Liver (tissue), 9 donors: ENCODE results near the gene RBFOX1. TPM values are rescaled to one million over a fixed set of nuclear protein-coding genes. Genes with fewer than 3 reads are reported as not detected.

Experiments used
- DNase-seq: peaks from one replicate; pipeline ENCODE4 v3.0.0-alpha.2; 2017; ENCODE audit warnings: low spot score
- H3K27ac ChIP-seq, 2 donors: one replicate each; pipeline ENCODE4 v1.7.0; 2013; ENCODE audit warnings: inconsistent platforms in 2 of 2, low read length in 2 of 2, control low read depth in 1 of 2, low read depth in 1 of 2, mild to moderate bottlenecking in 1 of 2
- H3K27me3 ChIP-seq, 4 donors: one replicate each; pipeline versions ENCODE4 v1.6.1 to v1.7.0; 2013; ENCODE audit warnings: low read length in 3 of 4, inconsistent platforms in 1 of 4, mild to moderate bottlenecking in 1 of 4, moderate library complexity in 1 of 4; ENCODE audit not compliant: control insufficient read depth in 4 of 4, insufficient read depth in 4 of 4
- H3K36me3 ChIP-seq, 4 donors: one replicate each; pipeline versions ENCODE4 v1.6.1 to v1.7.0; 2013; ENCODE audit warnings: low read length in 3 of 4, mild to moderate bottlenecking in 3 of 4, low read depth in 1 of 4, moderate library complexity in 1 of 4; ENCODE audit not compliant: control insufficient read depth in 4 of 4, insufficient read depth in 3 of 4
- H3K4me1 ChIP-seq, 4 donors: one replicate each; pipeline versions ENCODE4 v1.6.1 to v1.7.0; 2013; ENCODE audit warnings: low read length in 3 of 4, mild to moderate bottlenecking in 3 of 4, moderate library complexity in 1 of 4; ENCODE audit not compliant: control insufficient read depth in 4 of 4, insufficient read depth in 4 of 4
- H3K4me3 ChIP-seq, 3 donors: one replicate each; pipeline versions ENCODE4 v1.6.1 to v1.7.0; 2013; ENCODE audit warnings: low read length in 3 of 3, control low read depth in 1 of 3, low read depth in 1 of 3, mild to moderate bottlenecking in 1 of 3
- H3K9ac ChIP-seq, 2 donors: one replicate each; pipeline ENCODE4 v1.7.0; 2013; ENCODE audit warnings: low read length in 2 of 2, mild to moderate bottlenecking in 2 of 2, moderate library complexity in 2 of 2, control low read depth in 1 of 2, low read depth in 1 of 2
- H3K9me3 ChIP-seq, 4 donors: one replicate each; pipeline versions ENCODE4 v1.6.1 to v1.7.0; 2013; ENCODE audit warnings: low read length in 3 of 4; ENCODE audit not compliant: control insufficient read depth in 4 of 4
- CTCF ChIP-seq: fragments of 150-350 bp; IDR thresholded peaks from 2 replicates; pipeline ENCODE4 v1.5.1; 2017; ENCODE audit warnings: improper control_type of control experiment, low read depth, low read length; ENCODE audit not compliant: missing input control
- EGR1 ChIP-seq, 2 donors: IDR thresholded peaks; 2 replicates each; pipeline ENCODE4 v1.6.1; 2016 to 2018; ENCODE audit warnings: antibody characterized with exemption in 2 of 2, low read depth in 2 of 2
- FOXA1 ChIP-seq: IDR thresholded peaks from 2 replicates; pipeline ENCODE4 v1.6.1; 2016; ENCODE audit warnings: antibody characterized with exemption
- FOXA2 ChIP-seq: IDR thresholded peaks from 2 replicates; pipeline ENCODE4 v1.6.1; 2016; ENCODE audit warnings: antibody characterized with exemption
- GABPA ChIP-seq, 2 donors: IDR thresholded peaks in 1 of 2; conservative IDR thresholded peaks in 1 of 2; 2 replicates each; pipeline ENCODE4 v1.6.1; 2016; ENCODE audit warnings: antibody characterized with exemption in 2 of 2, mild to moderate bottlenecking in 1 of 2, moderate library complexity in 1 of 2
- HNF4A ChIP-seq, 2 donors: conservative IDR thresholded peaks; 2 replicates each; pipeline ENCODE4 v1.6.1; 2016; ENCODE audit warnings: antibody characterized with exemption in 2 of 2, mild to moderate bottlenecking in 2 of 2
- HNF4G ChIP-seq: IDR thresholded peaks from 2 replicates; pipeline ENCODE4 v1.6.1; 2016; ENCODE audit warnings: antibody characterized with exemption
- JUND ChIP-seq, 2 donors: IDR thresholded peaks; 2 replicates each; pipeline ENCODE4 v1.6.1; 2016; ENCODE audit warnings: antibody characterized with exemption in 2 of 2
- MAX ChIP-seq: IDR thresholded peaks from 2 replicates; pipeline ENCODE4 v1.6.1; 2016; ENCODE audit warnings: antibody characterized with exemption
- NR2F2 ChIP-seq: IDR thresholded peaks from 2 replicates; pipeline ENCODE4 v1.6.1; 2016; ENCODE audit warnings: antibody characterized with exemption
- RAD21 ChIP-seq, 2 donors: IDR thresholded peaks; 2 replicates each; pipeline ENCODE4 v1.6.1; 2016; ENCODE audit warnings: antibody characterized with exemption in 2 of 2, mild to moderate bottlenecking in 2 of 2
- RXRA ChIP-seq, 2 donors: IDR thresholded peaks; 2 replicates each; pipeline ENCODE4 v1.6.1; 2017 to 2018; ENCODE audit warnings: antibody characterized with exemption in 2 of 2, mild to moderate bottlenecking in 1 of 2
- SP1 ChIP-seq: IDR thresholded peaks from 2 replicates; pipeline ENCODE4 v1.6.1; 2018; ENCODE audit warnings: antibody characterized with exemption, mild to moderate bottlenecking
- TAF1 ChIP-seq: conservative IDR thresholded peaks from 2 replicates; pipeline ENCODE4 v1.6.1; 2016; ENCODE audit warnings: antibody characterized with exemption, mild to moderate bottlenecking
- YY1 ChIP-seq: IDR thresholded peaks from 2 replicates; pipeline ENCODE4 v1.6.1; 2016; ENCODE audit warnings: antibody characterized with exemption, mild to moderate bottlenecking
- WGBS: extraction: QIAGEN DNeasy Blood & Tissue Kit; methylation state at CpG from one replicate; pipeline ENCODE4 v1.1.7; 2013; 5-methylcytosine and 5-hydroxymethylcytosine counted together
- polyA plus RNA-seq, 2 donors: library from polyadenylated mRNA; stranded (reverse) in 1 of 2; unstranded in 1 of 2; fragments of 200-250 nt in 1 of 2; fragments of >200 nt in 1 of 2; fragmentation: Nextera tagmentation in 1 of 2; extraction: Ambion mirVana in 1 of 2; gene quantifications; one replicate each; pipeline versions ENCODE4 v1.2.1 to v1.2.3, GENCODE V29; 2013 to 2015
- total RNA-seq, 2 donors: library from RNA; depleted of rRNA; stranded (reverse); fragments of >200 nt; gene quantifications; one replicate each; pipeline ENCODE4 v1.2.3, GENCODE V29; 2014
- TF ChIP-seq, protein P1 (sequence below): IDR thresholded peaks from 2 replicates; pipeline ENCODE4 v1.6.1; 2016; ENCODE audit warnings: antibody characterized with exemption
- donor health status: healthy.
- donor health status: healthy.
- donor health status: healthy.
- donor health status: healthy.
- donor health status: healthy.

The RBFOX1 gene
- total RNA-seq, result not detected
- polyA plus RNA-seq, result not detected

DNA sequence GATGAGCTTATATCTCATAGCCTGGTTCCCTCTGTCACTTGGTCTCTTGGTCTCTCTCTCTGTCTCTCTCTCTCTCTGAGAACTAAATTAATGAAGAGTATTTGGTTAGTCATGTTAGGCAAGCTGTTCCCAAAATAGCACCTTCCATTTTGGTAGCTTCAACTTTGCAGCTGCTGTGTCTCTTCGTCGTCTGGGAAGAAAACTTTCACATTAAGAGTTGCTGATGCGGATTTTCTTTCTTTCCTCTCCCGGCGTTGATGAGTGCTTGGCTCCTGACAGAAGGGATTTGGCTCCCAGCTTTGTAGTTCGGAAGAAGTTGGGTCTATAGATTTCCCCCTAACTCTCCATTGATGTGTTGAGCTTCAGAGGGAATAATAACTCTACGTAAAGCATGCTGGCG, at the start of gene RBFOX1:
Gene RBFOX1 (plus strand): TSS at position 235 of the 400 bp plus-strand sequence.
- H3K9me3 ChIP-seq, result no peaks in the 10 kb centered on the region

GRCh38 chr16:7284780-7285179, 47.9 kb upstream of the RBFOX1 start:
- TF ChIP-seq FOXA1, result no peak
- no peak for TF ChIP-seq EGR1 (IDR thresholded peaks at IDR 0.05; ENCODE audit: low read depth in 2 of 2)
- TF ChIP-seq SP1, result no peak
- no peak for TF ChIP-seq RXRA (IDR thresholded peaks at IDR 0.05)
- TF ChIP-seq NR2F2, result no peak
- no peak for TF ChIP-seq HNF4A (conservative IDR thresholded peaks at IDR 0.05)
- no peak for TF ChIP-seq GABPA (IDR thresholded peaks at IDR 0.05 in 1 of 2, conservative IDR thresholded peaks at IDR 0.05 in 1 of 2)
- no peak for TF ChIP-seq MAX
- TF ChIP-seq CTCF, result no peak
- H3K36me3 ChIP-seq, result no peaks in the 10 kb centered on the region
- WGBS, result 89% methylated on average over 4 of the region's 4 CpGs
- H3K27ac ChIP-seq, result no peak overlapping the region
- no peak overlapping the region for H3K9ac ChIP-seq
- H3K4me1 ChIP-seq, result no peaks in the 10 kb centered on the region
- peaks cover 0 to 1% (median 0%) of the 10 kb centered on the region in 4 donors for H3K9me3 ChIP-seq
- no peak for DNase-seq
- no peaks in the 10 kb centered on the region for H3K27me3 ChIP-seq
- no peak overlapping the region for H3K4me3 ChIP-seq

More for the DNA sequence above, at the start of gene RBFOX1:
- no peaks in the 10 kb centered on the region for H3K36me3 ChIP-seq
- no peak within 1 kb of the TSS for H3K4me3 ChIP-seq
- H3K9ac ChIP-seq, result no peak within 1 kb of the TSS
- H3K27ac ChIP-seq, result no peak within 1 kb of the TSS
- no peak for DNase-seq
- H3K4me1 ChIP-seq, result no peaks in the 10 kb centered on the region
- WGBS, result 74% methylated on average over 8 of the region's 8 CpGs
- TF ChIP-seq SP1 (no peak), HNF4A (conservative IDR thresholded peaks at IDR 0.05) (no peak), FOXA1 (no peak), YY1 (no peak), EGR1 (IDR thresholded peaks at IDR 0.05; ENCODE audit: low read depth in 2 of 2) (no peak), MAX (no peak), CTCF (no peak)
- peaks cover 0 to 4% (median 0%) of the 10 kb centered on the region in 4 donors for H3K27me3 ChIP-seq

GRCh38 chr16:7285520-7285919, 47.1 kb upstream of the RBFOX1 start:
- no peaks in the 10 kb centered on the region for H3K4me1 ChIP-seq
- 77% methylated on average over 2 of the region's 2 CpGs for WGBS
- peaks cover 0 to under 1% (median 0%) of the 10 kb centered on the region in 4 donors for H3K27me3 ChIP-seq
- H3K4me3 ChIP-seq, result no peak overlapping the region
- no peak overlapping the region for H3K9ac ChIP-seq
- DNase-seq, result no peak
- no peak overlapping the region for H3K27ac ChIP-seq
- H3K9me3 ChIP-seq, result peaks cover 0 to 1% (median 0%) of the 10 kb centered on the region in 4 donors
- no peaks in the 10 kb centered on the region for H3K36me3 ChIP-seq
- TF ChIP-seq FOXA1 (no peak), FOXA2 (no peak), SP1 (no peak), GABPA (IDR thresholded peaks at IDR 0.05 in 1 of 2, conservative IDR thresholded peaks at IDR 0.05 in 1 of 2) (no peak), EGR1 (IDR thresholded peaks at IDR 0.05; ENCODE audit: low read depth in 2 of 2) (no peak), CTCF (no peak), MAX (no peak), YY1 (no peak), HNF4G (no peak), TAF1 (no peak), JUND (IDR thresholded peaks at IDR 0.05) (no peak), RAD21 (IDR thresholded peaks at IDR 0.05) (no peak), RXRA (IDR thresholded peaks at IDR 0.05) (no peak), NR2F2 (no peak)
- TF ChIP-seq, protein P1, sequence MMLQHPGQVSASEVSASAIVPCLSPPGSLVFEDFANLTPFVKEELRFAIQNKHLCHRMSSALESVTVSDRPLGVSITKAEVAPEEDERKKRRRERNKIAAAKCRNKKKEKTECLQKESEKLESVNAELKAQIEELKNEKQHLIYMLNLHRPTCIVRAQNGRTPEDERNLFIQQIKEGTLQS, result no peak
